Measurements from ENCODE around the gene ANKFN1. TPM values are rescaled to one million over a fixed set of nuclear protein-coding genes. Genes with fewer than 3 reads are reported as not detected.

ANKFN1 gene
- total and polyA plus RNA-seq, 11 donors: not detected

- intact Hi-C loops (cut with DNase I): no loop called here
- DNase-seq: no peak
- no peak for ATAC-seq
- Histone ChIP-seq H3K4me3 (no peak overlapping the region), H3K9me3 (no peaks in the 10 kb centered on the region), H3K27ac (no peak overlapping the region), H3K36me3 (no peaks in the 10 kb centered on the region), H3K27me3 (no peaks in the 10 kb centered on the region), H3K4me1 (no peaks in the 10 kb centered on the region)
- 57 to 60% (median 58%) methylated on average over 2 of the region's 2 CpGs for WGBS, 4 donors
- no peak for TF ChIP-seq POLR2A (IDR thresholded peaks at IDR 0.05)
- TF ChIP-seq CTCF (IDR thresholded peaks at IDR 0.05): no peak
These were observed 34.1 kb upstream of the ANKFN1 start for GRCh38 chr17:56119191-56119590.

GRCh38 chr17:56119936-56120335 is 33.3 kb upstream of the ANKFN1 start:
- intact Hi-C loops (cut with DNase I): loop anchor here in 2 of 10 donors (10.0 kb wide), 2 partner anchors 355 to 595 kb away; no protein-coding TSS in a partner anchor
- H3K27ac ChIP-seq: no peak overlapping the region
- H3K4me1 ChIP-seq: no peaks in the 10 kb centered on the region
- DNase-seq (no peak), ATAC-seq (no peak)
- TF ChIP-seq CTCF (IDR thresholded peaks at IDR 0.05) (no peak), POLR2A (IDR thresholded peaks at IDR 0.05) (no peak)
- H3K36me3 ChIP-seq: no peaks in the 10 kb centered on the region
- H3K4me3 ChIP-seq: no peak overlapping the region
- no peaks in the 10 kb centered on the region for H3K9me3 ChIP-seq
- 69 to 74% (median 71%) methylated on average over 4 of the region's 4 CpGs for WGBS, 4 donors
- no peaks in the 10 kb centered on the region for H3K27me3 ChIP-seq

- no peak for ATAC-seq
- Histone ChIP-seq H3K4me1 (no peaks in the 10 kb centered on the region), H3K4me3 (no peak overlapping the region), H3K9me3 (no peaks in the 10 kb centered on the region), H3K27ac (no peak overlapping the region), H3K27me3 (peaks cover 0 to 1% (median 0%) of the 10 kb centered on the region in 9 donors), H3K36me3 (no peaks in the 10 kb centered on the region)
- TF ChIP-seq POLR2A (IDR thresholded peaks at IDR 0.05) (no peak), CTCF (IDR thresholded peaks at IDR 0.05) (no peak)
- intact Hi-C loops (cut with DNase I): loop anchor here in 2 of 10 donors (10.0 kb wide), 2 partner anchors 353 to 593 kb away; no protein-coding TSS in a partner anchor
- 80 to 85% (median 84%) methylated on average over 9 of the region's 9 CpGs for WGBS, 4 donors
- DNase-seq: no peak
These were observed 31.9 kb upstream of the ANKFN1 start for GRCh38 chr17:56121191-56122051.
